ENCODE data around the gene SH3BP4. TPM values are rescaled to one million over a fixed set of nuclear protein-coding genes. Genes with fewer than 3 reads are reported as not detected.

Gene SH3BP4
- 16.6 and 21.6 TPM in 2 replicates for total RNA-seq

GRCh38 chr2:234951664-234952269 is at the start of gene SH3BP4:
Gene SH3BP4, plus strand, starts transcription at chr2:234952017. Its CDS starts 82,986 bp downstream, at chr2:235035003.

Measured in aortic smooth muscle cell (primary cell).